Measurements from ENCODE around the gene GAL3ST3. TPM values are rescaled to one million over a fixed set of nuclear protein-coding genes. Genes with fewer than 3 reads are reported as not detected.

GAL3ST3 gene
- total RNA-seq, 3 donors from 2014 or later, result not detected

DNA sequence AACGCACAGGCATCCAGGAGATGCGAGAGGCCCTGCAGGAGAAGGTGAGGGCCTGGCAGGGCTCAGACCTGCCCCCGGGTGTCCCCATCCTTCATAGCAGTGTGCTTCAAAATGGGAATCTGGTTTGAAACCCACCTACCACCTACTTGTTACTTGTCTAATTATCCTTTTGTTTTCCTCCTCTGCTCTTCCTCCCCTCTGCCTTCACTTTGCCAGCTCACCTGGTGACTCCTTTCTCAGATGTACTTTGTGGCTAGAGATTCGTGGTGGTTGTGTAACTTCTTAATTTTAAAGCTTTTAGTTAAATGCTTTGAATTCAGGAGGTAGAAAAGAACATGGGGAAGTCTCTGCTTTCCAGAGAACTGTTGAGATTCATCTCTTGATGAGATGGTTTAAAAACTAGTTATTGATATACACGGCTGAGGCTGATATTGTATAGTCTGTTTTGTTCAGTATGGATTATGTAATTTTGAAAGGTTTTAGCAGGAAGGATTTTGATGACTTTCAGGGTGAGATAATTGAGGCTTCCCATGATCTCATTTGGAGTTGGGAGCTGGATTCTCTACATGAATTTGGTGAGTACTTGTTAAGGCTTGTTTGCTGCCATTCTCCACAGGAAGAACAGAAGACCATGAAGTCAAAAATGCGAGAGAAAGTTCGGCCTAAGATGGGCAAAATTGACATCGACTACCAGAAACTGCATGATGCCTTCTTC lies 11.2 kb upstream of the GAL3ST3 start:
- no peak for ATAC-seq
- Histone ChIP-seq H3K4me1 (ENCODE audit: low read depth) (no peaks in the 10 kb centered on the region), H3K4me3 (no peak overlapping the region), H3K9me3 (no peaks in the 10 kb centered on the region), H3K36me3 (ENCODE audit: low read depth) (peaks cover 42% of the 10 kb centered on the region)
- TF ChIP-seq CTCF (IDR thresholded peaks at IDR 0.05), result no peak
- DNase-seq, result no peak
- intact Hi-C loops (cut with DNase I, micrococcal nuclease), result no loop called here

DNA sequence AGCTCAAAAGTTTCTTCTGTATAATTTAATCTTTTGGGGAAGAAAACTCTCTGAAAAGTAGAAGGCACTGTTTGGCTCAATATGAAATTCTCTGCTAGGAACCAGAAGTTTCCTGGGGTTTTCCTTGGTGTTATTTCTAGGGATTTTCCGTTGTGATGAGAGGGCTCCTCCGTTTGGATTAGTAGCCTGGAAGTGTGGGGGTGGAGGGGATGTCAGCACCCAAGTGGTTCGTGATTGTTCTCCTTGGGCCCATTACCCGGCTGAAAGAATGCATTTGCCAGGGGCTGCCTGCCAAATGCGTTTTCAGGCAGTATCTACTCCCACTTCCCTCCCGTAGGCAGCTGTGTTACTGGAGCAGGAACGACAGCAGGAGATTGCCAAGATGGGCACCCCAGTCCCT lies 7.5 kb upstream of the GAL3ST3 start:
- DNase-seq, result no peak
- no peaks in the 10 kb centered on the region for H3K9me3 ChIP-seq

DNA sequence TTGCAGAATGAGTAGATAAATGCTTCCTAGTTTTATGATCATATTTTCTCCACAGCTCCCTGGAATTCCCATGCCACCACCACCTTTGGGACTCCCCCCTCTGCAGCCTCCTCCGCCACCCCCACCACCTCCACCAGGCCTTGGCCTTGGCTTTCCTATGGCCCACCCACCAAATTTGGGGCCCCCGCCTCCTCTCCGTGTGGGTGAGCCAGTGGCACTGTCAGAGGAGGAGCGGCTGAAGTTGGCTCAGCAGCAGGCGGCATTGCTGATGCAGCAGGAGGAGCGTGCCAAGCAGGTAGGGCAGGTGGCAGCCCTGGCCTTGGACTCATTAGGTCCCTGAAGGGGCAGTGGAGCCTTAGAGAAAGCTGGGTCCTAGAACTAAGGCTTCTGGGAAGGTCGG lies 6.1 kb upstream of the GAL3ST3 start:
- intact Hi-C loops (cut with DNase I, micrococcal nuclease), result no loop called here
- ATAC-seq (no peak), DNase-seq (no peak)
- H3K9me3 ChIP-seq, result no peaks in the 10 kb centered on the region
- no peak for TF ChIP-seq CTCF (IDR thresholded peaks at IDR 0.05)
- H3K36me3 ChIP-seq (ENCODE audit: low read depth), result peaks cover 30% of the 10 kb centered on the region
- peaks cover 21% of the 10 kb centered on the region for H3K4me1 ChIP-seq (ENCODE audit: low read depth)
- H3K4me3 ChIP-seq, result no peak overlapping the region

More for the DNA sequence above, 7.5 kb upstream of the GAL3ST3 start:
- TF ChIP-seq CTCF (IDR thresholded peaks at IDR 0.05), result no peak
- Histone ChIP-seq H3K4me3 (no peak overlapping the region), H3K36me3 (ENCODE audit: low read depth) (peaks cover 41% of the 10 kb centered on the region), H3K4me1 (ENCODE audit: low read depth) (peaks cover 12% of the 10 kb centered on the region)
- intact Hi-C loops (cut with DNase I, micrococcal nuclease), result no loop called here
- ATAC-seq, result no peak

DNA sequence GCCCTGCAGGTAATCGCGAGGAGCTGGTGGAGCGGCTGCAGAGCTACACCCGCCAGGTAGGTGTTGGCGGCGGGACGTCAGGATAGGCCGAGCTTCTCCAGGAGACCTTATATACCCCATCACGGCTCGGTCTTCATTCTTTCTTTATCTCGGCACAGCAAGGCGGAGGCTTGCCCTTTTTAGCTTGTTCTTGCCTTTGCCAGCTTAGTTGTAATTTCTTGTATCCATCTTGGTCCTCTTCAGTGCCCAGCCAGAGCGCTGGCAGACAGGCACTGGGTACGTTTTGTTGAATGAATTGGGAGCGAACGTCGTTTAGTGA lies 3.7 kb upstream of the GAL3ST3 start:
- intact Hi-C loops (cut with DNase I, micrococcal nuclease), result no loop called here
- ATAC-seq, result no peak
- H3K4me1 ChIP-seq (ENCODE audit: low read depth), result peaks cover 21% of the 10 kb centered on the region
- DNase-seq, result no peak
- H3K36me3 ChIP-seq (ENCODE audit: low read depth), result peaks cover 16% of the 10 kb centered on the region
- TF ChIP-seq CTCF (IDR thresholded peaks at IDR 0.05), result no peak
- H3K9me3 ChIP-seq, result no peaks in the 10 kb centered on the region
- peak overlapping the region; percentile 51 for H3K4me3 ChIP-seq

GRCh38 chr11:66051766-66052663 lies 3.1 kb upstream of the GAL3ST3 start, which contains the start of gene SF3B2:
TSS of gene SF3B2 (plus strand) at chr11:66052364. CDS start at chr11:66052385, 21 bp downstream.
- Histone ChIP-seq H3K9me3 (no peaks in the 10 kb centered on the region), H3K4me1 (ENCODE audit: low read depth) (peaks cover 21% of the 10 kb centered on the region), H3K4me3 (peak within 1 kb of the TSS; percentile 51), H3K36me3 (ENCODE audit: low read depth) (peaks cover 12% of the 10 kb centered on the region)
- TF ChIP-seq CTCF (IDR thresholded peaks at IDR 0.05), result no peak
- DNase-seq (peak; percentile 97 to 99 (median 98)), ATAC-seq (peak; percentile 97)
- intact Hi-C loops (cut with DNase I, micrococcal nuclease), result no loop called here

Data from mucosa of descending colon (tissue), 3 donors.